Activated CD4-positive, alpha-beta T cell treated with anti-CD3 and anti-CD28 coated beads, Interleukin-2, amount 10 ng/mL, durations not matched to agents 7 days and 5 days (primary cell): ENCODE results near the gene TFEB. TPM values are rescaled to one million over a fixed set of nuclear protein-coding genes. Genes with fewer than 3 reads are reported as not detected.

Experiments
- CTCF ChIA-PET: fragments of 350-600 bp; sonication (Branson Sonifier 250); formaldehyde crosslinking; loops from one replicate; lab custom pipeline; 2021; ENCODE audit warnings: antibody characterized with exemption; lab: Charles Lee
- POLR2A ChIA-PET: fragments of 350-600 bp; sonication (Branson Sonifier 250); formaldehyde crosslinking; loops from one replicate; lab custom pipeline; 2021; ENCODE audit warnings: antibody characterized with exemption; lab: Charles Lee
- DNase-seq: peaks from one replicate; pipeline ENCODE4 v3.0.0-alpha.2; 2020
- H3K27ac Mint-ChIP-seq: one replicate; pipeline ENCODE4 v1.8.0; 2021; ENCODE audit warnings: mild to moderate bottlenecking, moderate library complexity, mixed read lengths
- H3K27me3 Mint-ChIP-seq: one replicate; pipeline ENCODE4 v1.8.0; 2021; ENCODE audit warnings: mixed read lengths
- H3K36me3 Mint-ChIP-seq: one replicate; pipeline ENCODE4 v1.8.0; 2021; ENCODE audit warnings: low read depth, mixed read lengths
- H3K4me1 Mint-ChIP-seq: one replicate; pipeline ENCODE4 v1.8.0; 2021; ENCODE audit warnings: mixed read lengths
- H3K4me3 Mint-ChIP-seq: one replicate; pipeline ENCODE4 v1.8.0; 2021; ENCODE audit warnings: mild to moderate bottlenecking, moderate library complexity, mixed read lengths
- H3K9me3 Mint-ChIP-seq: one replicate; pipeline ENCODE4 v1.8.0; 2021; ENCODE audit warnings: mixed read lengths
- total RNA-seq, 2 experiments: library from RNA; stranded (reverse); gene quantifications; one replicate each; pipeline ENCODE4 v1.2.3, GENCODE V29; 2021

Gene TFEB
- total RNA-seq, 2 experiments from 2014 or later: 9.7 to 12.5 TPM

DNA sequence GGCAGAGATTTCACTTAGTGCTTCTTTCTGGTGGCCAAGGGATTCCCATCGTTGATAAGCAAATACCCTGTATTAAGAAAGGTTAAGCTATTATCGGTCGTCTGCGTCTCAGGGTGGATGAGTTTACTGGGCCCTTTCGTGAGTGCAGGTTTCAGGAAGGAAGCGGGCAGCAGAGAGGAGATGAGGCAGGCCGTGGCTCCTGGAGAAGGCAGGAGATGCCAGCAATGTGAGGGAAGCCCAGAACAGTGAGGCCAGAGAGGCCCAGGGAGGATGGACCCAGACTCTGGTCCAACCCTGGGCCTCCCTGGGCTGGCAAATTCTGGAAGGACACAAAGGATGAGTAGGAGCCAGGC is 11.2 kb downstream of the TFEB start:
- Mint-ChIP-seq H3K4me3 (no peak overlapping the region), H3K27me3 (no peaks in the 10 kb centered on the region), H3K4me1 (peaks cover 17% of the 10 kb centered on the region), H3K9me3 (no peaks in the 10 kb centered on the region), H3K36me3 (no peaks in the 10 kb centered on the region), H3K27ac (no peak overlapping the region)
- no peak for DNase-seq
- CTCF ChIA-PET: interaction anchor here (0.6 to 1.1 kb wide), 2 partner anchors 8 to 10 kb away, joined by 3 to 4 read pairs; no protein-coding TSS in a partner anchor
- POLR2A ChIA-PET: no interaction called here

DNA sequence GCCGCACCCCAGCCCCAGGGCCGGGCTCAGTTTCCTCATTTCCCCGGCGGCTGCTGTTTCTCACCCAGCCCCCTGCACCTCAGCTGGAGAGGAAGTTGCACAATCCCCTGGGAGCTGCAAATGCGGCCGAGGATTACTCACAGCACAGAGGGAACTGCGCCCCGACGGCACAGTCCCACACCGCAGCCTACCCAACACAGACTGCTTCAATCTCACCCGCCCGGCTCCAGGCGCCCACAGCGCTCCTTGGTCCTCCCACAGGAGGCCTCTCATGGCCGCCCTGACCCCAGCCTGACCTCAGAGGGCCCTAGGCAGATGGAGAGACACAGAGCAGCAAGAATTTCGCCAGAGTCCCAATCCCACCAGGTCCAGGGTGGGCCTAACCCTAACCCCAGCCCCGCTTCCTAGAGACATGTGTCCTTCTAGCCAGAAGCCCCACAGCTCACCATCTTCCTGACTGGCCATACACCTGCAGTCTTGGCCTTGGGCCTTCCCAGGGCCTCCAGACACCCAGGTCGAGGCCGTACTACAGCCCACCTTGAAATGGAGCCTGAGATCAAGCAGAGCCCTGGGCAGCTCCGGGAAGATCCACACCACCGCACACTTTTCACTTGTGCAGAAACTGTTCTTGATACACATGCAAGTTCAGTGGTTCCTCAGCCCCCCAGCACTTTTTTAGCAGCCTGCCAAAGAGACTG is 11.7 kb downstream of the TFEB start:
- ChIA-PET CTCF (interaction anchor here (0.6 to 1.1 kb wide), 2 partner anchors 8 to 10 kb away, joined by 3 to 4 read pairs; no protein-coding TSS in a partner anchor), POLR2A (no interaction called here)
- DNase-seq: no peak
- H3K4me3 Mint-ChIP-seq: no peak overlapping the region
- no peaks in the 10 kb centered on the region for H3K9me3 Mint-ChIP-seq
- peaks cover 14% of the 10 kb centered on the region for H3K4me1 Mint-ChIP-seq
- H3K27me3 Mint-ChIP-seq: no peaks in the 10 kb centered on the region
- no peaks in the 10 kb centered on the region for H3K36me3 Mint-ChIP-seq
- no peak overlapping the region for H3K27ac Mint-ChIP-seq

DNA sequence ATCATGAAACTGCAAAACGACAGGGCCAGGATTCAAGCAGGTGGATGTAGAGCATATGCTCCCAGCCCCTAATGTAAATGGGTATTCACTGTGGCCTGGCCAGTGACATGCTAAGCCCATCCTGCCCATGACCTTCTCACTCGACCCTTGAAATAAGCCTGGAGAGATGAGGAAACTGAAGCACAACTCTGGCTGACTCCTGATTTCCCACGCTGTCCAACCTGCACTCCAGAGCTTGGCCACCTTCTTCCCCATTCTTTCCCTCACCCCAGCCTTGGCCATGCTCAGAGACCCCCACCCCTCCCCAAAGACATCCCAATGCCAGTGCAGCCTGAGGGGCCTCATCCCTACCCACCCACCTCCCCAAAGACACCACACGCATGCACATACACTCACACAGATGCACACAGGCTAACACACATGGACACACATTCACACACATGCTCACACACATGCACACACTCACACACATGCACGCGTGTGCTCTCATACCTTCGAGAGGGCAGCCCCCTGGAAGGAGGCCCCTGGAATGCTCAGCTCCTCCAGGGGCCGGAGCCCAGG is 12.4 kb downstream of the TFEB start:
- peaks cover 14% of the 10 kb centered on the region for H3K4me1 Mint-ChIP-seq
- POLR2A ChIA-PET: interaction anchor here (0.6 kb wide), 1 partner anchor 11 kb away, joined by 3 read pairs; no protein-coding TSS in a partner anchor

GRCh38 chr6:41721414-41721813 is 14.0 kb downstream of the TFEB start:
- Mint-ChIP-seq H3K27ac (no peak overlapping the region), H3K27me3 (no peaks in the 10 kb centered on the region), H3K4me1 (peaks cover 6% of the 10 kb centered on the region), H3K9me3 (no peaks in the 10 kb centered on the region), H3K36me3 (no peaks in the 10 kb centered on the region), H3K4me3 (no peak overlapping the region)
- DNase-seq: no peak
- POLR2A ChIA-PET: no interaction called here
- CTCF ChIA-PET: interaction anchor here (1.7 kb wide), 1 partner anchor 12 kb away, joined by 9 read pairs; no protein-coding TSS in a partner anchor

More for the DNA sequence above, 12.4 kb downstream of the TFEB start:
- no peaks in the 10 kb centered on the region for H3K27me3 Mint-ChIP-seq
- no peak overlapping the region for H3K27ac Mint-ChIP-seq
- no peak for DNase-seq
- H3K9me3 Mint-ChIP-seq: no peaks in the 10 kb centered on the region
- no peak overlapping the region for H3K4me3 Mint-ChIP-seq
- CTCF ChIA-PET: interaction anchor here (1.7 kb wide), 1 partner anchor 11 kb away, joined by 9 read pairs; no protein-coding TSS in a partner anchor
- H3K36me3 Mint-ChIP-seq: no peaks in the 10 kb centered on the region

GRCh38 chr6:41720783-41721182 is 14.6 kb downstream of the TFEB start:
- Mint-ChIP-seq H3K4me3 (no peak overlapping the region), H3K36me3 (no peaks in the 10 kb centered on the region), H3K4me1 (peaks cover 11% of the 10 kb centered on the region), H3K27me3 (no peaks in the 10 kb centered on the region), H3K27ac (no peak overlapping the region), H3K9me3 (no peaks in the 10 kb centered on the region)
- POLR2A ChIA-PET: no interaction called here
- CTCF ChIA-PET: interaction anchor here (0.8 kb wide), 1 partner anchor 36 kb away, joined by 3 read pairs; no protein-coding TSS in a partner anchor
- DNase-seq: no peak

- H3K9me3 Mint-ChIP-seq: no peaks in the 10 kb centered on the region
- DNase-seq: no peak
- no peak overlapping the region for H3K4me3 Mint-ChIP-seq
- POLR2A ChIA-PET: no interaction called here
- H3K4me1 Mint-ChIP-seq: peaks cover 13% of the 10 kb centered on the region
- no peaks in the 10 kb centered on the region for H3K27me3 Mint-ChIP-seq
- no peaks in the 10 kb centered on the region for H3K36me3 Mint-ChIP-seq
- CTCF ChIA-PET: interaction anchor here (0.8 to 1.1 kb wide), 2 partner anchors 13 to 35 kb away, joined by 3 to 4 read pairs; no protein-coding TSS in a partner anchor
- H3K27ac Mint-ChIP-seq: no peak overlapping the region
These were observed 15.2 kb downstream of the TFEB start for GRCh38 chr6:41720262-41720620.

DNA sequence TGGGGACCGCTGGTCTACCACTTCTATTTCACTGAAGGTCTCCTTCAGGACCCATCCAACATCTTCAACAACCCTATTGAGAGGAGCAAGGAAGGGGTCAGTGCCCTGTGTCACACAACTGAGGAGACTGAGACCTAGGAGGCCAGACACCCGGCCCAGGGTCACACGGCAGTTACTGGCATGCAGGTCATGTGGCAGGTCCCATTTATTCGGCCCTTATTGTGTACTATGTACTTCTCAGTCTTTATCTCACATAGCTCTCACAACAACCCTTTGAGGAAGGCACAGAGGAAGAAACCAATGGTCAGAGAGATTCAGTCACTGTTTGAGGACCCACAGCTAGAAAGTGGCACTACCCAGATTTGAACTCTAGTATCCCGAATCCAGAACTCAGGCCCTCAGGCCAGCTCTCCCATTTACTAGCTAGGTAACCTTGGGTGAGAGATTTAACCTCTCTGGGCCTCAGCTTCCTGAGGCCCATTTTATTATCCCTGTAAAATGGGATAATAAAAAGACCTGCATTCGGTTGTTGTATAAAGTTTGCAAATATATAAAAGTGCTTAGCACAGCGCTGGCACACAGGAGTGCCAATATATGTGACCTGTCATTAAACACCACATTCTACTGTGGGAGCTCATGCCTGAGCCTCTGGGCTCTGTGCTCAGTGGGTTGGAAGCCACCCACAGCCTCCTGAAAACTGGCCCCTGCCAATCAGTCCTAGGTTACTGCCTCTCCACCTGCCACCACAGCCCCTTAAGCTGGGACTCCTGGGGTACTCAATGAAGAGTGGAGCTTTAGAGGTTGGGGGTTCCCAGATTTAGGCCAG is 15.8 kb downstream of the TFEB start:
- no peak overlapping the region for H3K4me3 Mint-ChIP-seq
- H3K9me3 Mint-ChIP-seq: no peaks in the 10 kb centered on the region
- CTCF ChIA-PET: interaction anchor here (0.8 to 1.1 kb wide), 3 partner anchors 13 to 34 kb away, joined by 3 to 4 read pairs (median 3); no protein-coding TSS in a partner anchor
- POLR2A ChIA-PET: no interaction called here
- H3K4me1 Mint-ChIP-seq: peaks cover 13% of the 10 kb centered on the region
- H3K27me3 Mint-ChIP-seq: no peaks in the 10 kb centered on the region
- H3K27ac Mint-ChIP-seq: no peak overlapping the region
- DNase-seq: no peak
- no peaks in the 10 kb centered on the region for H3K36me3 Mint-ChIP-seq

DNA sequence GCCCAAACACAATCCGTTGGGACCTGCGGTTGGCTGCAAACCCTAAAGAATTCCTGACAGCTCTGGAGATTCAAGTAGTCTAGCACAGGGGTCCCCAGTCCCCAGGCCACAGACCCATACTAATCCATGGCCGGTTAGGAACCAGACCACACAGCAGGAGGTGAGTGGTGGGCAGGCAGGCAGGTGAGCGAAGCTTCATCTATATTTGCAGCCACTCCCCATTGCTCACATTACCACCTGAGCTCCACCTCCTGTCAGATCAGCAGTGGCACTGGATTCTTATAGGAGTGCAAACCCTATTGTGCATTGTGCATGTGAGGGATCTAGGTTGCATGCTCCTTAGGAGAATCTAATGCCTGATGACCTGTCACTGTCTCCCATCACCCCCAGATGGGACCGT is 16.6 kb downstream of the TFEB start:
- H3K36me3 Mint-ChIP-seq: no peaks in the 10 kb centered on the region
- POLR2A ChIA-PET: no interaction called here
- H3K27me3 Mint-ChIP-seq: no peaks in the 10 kb centered on the region
- peaks cover 13% of the 10 kb centered on the region for H3K4me1 Mint-ChIP-seq
- no peak overlapping the region for H3K4me3 Mint-ChIP-seq
- DNase-seq: no peak
- no peaks in the 10 kb centered on the region for H3K9me3 Mint-ChIP-seq
- CTCF ChIA-PET: interaction anchor here (1.1 kb wide), 1 partner anchor 14 kb away, joined by 3 read pairs; no protein-coding TSS in a partner anchor
- H3K27ac Mint-ChIP-seq: no peak overlapping the region

GRCh38 chr6:41717392-41717736 is 18.0 kb downstream of the TFEB start:
- Mint-ChIP-seq H3K36me3 (no peaks in the 10 kb centered on the region), H3K4me3 (no peak overlapping the region), H3K27me3 (no peaks in the 10 kb centered on the region), H3K27ac (no peak overlapping the region), H3K4me1 (peaks cover 10% of the 10 kb centered on the region), H3K9me3 (no peaks in the 10 kb centered on the region)
- DNase-seq: no peak
- POLR2A ChIA-PET: no interaction called here
- CTCF ChIA-PET: interaction anchor here (2.2 to 2.9 kb wide), 2 partner anchors 12 to 16 kb away, joined by 9 to 13 read pairs; no protein-coding TSS in a partner anchor

DNA sequence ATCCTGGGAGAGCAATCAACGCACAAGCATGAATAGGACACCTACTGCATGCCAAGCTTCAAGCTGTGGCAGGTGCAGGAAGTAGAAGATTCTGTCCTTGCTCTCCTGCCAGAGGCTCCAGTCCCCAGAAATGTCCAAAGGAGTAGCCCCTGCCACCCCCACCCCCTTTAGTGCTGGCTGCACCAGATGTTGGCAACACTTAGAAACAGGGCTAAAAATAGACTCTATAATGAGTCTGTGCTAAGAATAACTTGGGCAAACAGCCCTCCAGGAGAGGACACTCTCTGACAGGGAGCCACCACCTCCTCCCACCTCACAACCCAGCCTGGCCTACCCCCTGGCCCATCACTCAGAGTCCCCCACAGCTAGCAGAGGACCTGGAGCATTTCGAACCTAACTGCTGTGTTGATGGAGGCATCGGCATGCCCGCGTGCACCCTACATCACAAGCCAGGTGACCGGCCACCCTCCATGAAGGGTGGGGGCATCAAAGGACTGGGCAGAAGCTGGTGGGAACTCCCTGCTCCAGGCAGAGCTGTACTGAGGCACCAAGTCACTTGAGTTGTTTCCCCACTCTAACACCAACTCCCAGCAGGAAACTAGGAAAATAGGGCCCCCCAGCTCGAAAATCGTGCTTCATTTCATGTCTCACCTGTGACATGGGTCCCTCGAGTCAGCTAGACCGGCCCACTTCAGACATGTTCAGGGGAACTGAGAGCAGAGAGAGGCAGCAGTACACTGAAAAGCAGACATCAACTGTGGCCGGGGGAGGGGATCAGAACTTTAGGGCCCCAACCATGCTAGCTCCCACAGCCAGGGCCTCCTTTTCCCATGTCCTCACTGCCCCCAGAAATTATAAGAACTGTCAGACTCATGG is 18.7 kb downstream of the TFEB start:
- DNase-seq: no peak
- Mint-ChIP-seq H3K27me3 (no peaks in the 10 kb centered on the region), H3K4me3 (no peak overlapping the region), H3K4me1 (peaks cover 10% of the 10 kb centered on the region), H3K27ac (no peak overlapping the region), H3K9me3 (no peaks in the 10 kb centered on the region), H3K36me3 (no peaks in the 10 kb centered on the region)
- ChIA-PET CTCF (interaction anchor here (0.6 to 2.9 kb wide), 3 partner anchors 11 to 380 kb away, joined by 3 to 13 read pairs (median 9); no protein-coding TSS in a partner anchor), POLR2A (no interaction called here)

DNA sequence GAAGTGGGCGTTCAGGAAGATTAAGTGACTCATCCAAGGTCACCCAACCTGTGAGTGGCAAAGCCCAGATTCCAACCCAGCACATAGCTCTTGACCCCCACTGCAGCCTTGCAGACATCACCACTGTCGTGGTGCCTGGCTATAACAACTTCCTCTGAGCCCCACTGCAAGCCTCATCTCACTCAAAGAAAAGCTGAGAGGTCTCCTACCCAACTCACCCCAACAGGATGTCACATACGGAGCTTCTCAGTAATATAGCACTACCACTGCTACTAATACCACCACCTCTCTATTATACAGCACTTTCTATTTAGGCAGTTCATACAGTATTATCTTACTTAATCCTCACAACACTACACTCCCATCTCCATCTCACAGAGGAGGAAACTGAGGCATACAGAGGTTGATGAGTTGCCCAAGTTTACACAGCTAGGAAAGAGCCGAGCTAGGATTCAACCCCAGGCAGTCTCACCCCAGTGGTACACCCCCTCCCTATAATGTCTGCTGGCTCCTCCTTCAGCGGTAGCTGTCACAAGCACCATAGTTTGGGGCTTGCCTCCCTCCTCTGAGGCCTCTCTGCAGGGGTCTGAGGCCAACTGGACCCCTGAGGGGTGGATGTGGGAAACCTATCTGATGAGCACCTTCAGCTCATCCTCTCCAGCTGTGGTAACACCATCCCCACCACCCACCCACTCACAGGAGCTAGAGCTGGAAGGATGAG is 19.5 kb downstream of the TFEB start:
- Mint-ChIP-seq H3K4me1 (peaks cover 10% of the 10 kb centered on the region), H3K4me3 (no peak overlapping the region), H3K36me3 (no peaks in the 10 kb centered on the region), H3K9me3 (no peaks in the 10 kb centered on the region), H3K27me3 (no peaks in the 10 kb centered on the region), H3K27ac (no peak overlapping the region)
- ChIA-PET CTCF (interaction anchor here (0.6 to 2.9 kb wide), 4 partner anchors 8 to 381 kb away, joined by 3 to 13 read pairs (median 6); no protein-coding TSS in a partner anchor), POLR2A (no interaction called here)
- DNase-seq: no peak
